GM21423 (cell line): ENCODE results near the gene SLC36A3.
A peak's percentile ranks its signal among the peaks of the same experiment; 100 is the strongest.
"Not testable (repeated sequence)": the region's sequence is repeated elsewhere in the genome, so short reads cannot be mapped to it uniquely, and the experiment has no call there.

Source experiments
- ATAC-seq: cut with Tn5 transposase; IDR thresholded peaks from one replicate; pipeline ENCODE4 v1.9.1; 2021; ENCODE audit warnings: mild to moderate bottlenecking, moderate library complexity; ENCODE audit not compliant: unreplicated experiment

Gene SLC36A3

GRCh38 chr5:151303666-151304065, at the start of gene SLC36A3:
TSS of gene SLC36A3 (minus strand) at chr5:151303766. CDS start at chr5:151303354, 412 bp downstream.
- no peak for ATAC-seq

GRCh38 chr5:151351671-151352070, 48.1 kb upstream of the SLC36A3 start:
- ATAC-seq, result no peak

- no peak for ATAC-seq
Measured at GRCh38 chr5:151348789-151349188, 45.2 kb upstream of the SLC36A3 start.

- ATAC-seq, result no peak
Measured at GRCh38 chr5:151347369-151347768, 43.8 kb upstream of the SLC36A3 start, which contains the start of gene SLC36A2. TSS of gene SLC36A2 (minus strand) at chr5:151347559. CDS start at chr5:151347460, 99 bp downstream.

- ATAC-seq, result no peak
Measured at GRCh38 chr5:151345808-151346478, 42.4 kb upstream of the SLC36A3 start.

GRCh38 chr5:151345187-151345807, 41.7 kb upstream of the SLC36A3 start:
- no peak for ATAC-seq

GRCh38 chr5:151344088-151344487, 40.5 kb upstream of the SLC36A3 start:
- ATAC-seq, result no peak

- no peak for ATAC-seq
Measured at GRCh38 chr5:151340004-151340403, 36.4 kb upstream of the SLC36A3 start.

- ATAC-seq, result no peak
Measured at GRCh38 chr5:151338734-151339133, 35.2 kb upstream of the SLC36A3 start.

- no peak for ATAC-seq
Measured at GRCh38 chr5:151332857-151333256, 29.3 kb upstream of the SLC36A3 start.

- no peak for ATAC-seq
Measured at GRCh38 chr5:151328734-151329133, 25.2 kb upstream of the SLC36A3 start.

GRCh38 chr5:151327585-151327984, 24.0 kb upstream of the SLC36A3 start:
- no peak for ATAC-seq

GRCh38 chr5:151326266-151326665, 22.7 kb upstream of the SLC36A3 start:
- ATAC-seq, result no peak

- no peak for ATAC-seq
Measured at GRCh38 chr5:151320481-151320880, 16.9 kb upstream of the SLC36A3 start.

GRCh38 chr5:151318850-151319732, 15.5 kb upstream of the SLC36A3 start:
- ATAC-seq, result peak; percentile 61

GRCh38 chr5:151317871-151318270, 14.3 kb upstream of the SLC36A3 start:
- no peak for ATAC-seq

- peak; percentile 88 for ATAC-seq
Measured at GRCh38 chr5:151315998-151316597, 12.5 kb upstream of the SLC36A3 start.

GRCh38 chr5:151313357-151313756, 9.8 kb upstream of the SLC36A3 start:
- no peak for ATAC-seq

GRCh38 chr5:151312756-151313324, 9.3 kb upstream of the SLC36A3 start:
- no peak for ATAC-seq

- ATAC-seq, result no peak
Measured at GRCh38 chr5:151310932-151311331, 7.4 kb upstream of the SLC36A3 start.

GRCh38 chr5:151309821-151310220, 6.3 kb upstream of the SLC36A3 start:
- not testable (repeated sequence) for ATAC-seq
